Measurements from ENCODE around the gene VPS18. TPM values are rescaled to one million over a fixed set of nuclear protein-coding genes. Genes with fewer than 3 reads are reported as not detected.

VPS18 gene
- total RNA-seq, 1 experiment from 2014 or later = 16.9 TPM

GRCh38 chr15:40911693-40912092 lies 17.4 kb downstream of the VPS18 start:
- intact Hi-C loops (cut with micrococcal nuclease) = no loop called here
- CTCF ChIA-PET = no interaction called here
- RAD21 ChIA-PET (ENCODE audit: low non-redundant PET in 1 of 2, low total read pairs in 2 of 2, uncharacterized antibody in 2 of 2, unreplicated experiment in 2 of 2) = no interaction called here
- Histone ChIP-seq H3K9ac (ENCODE audit: low read length) (no peak overlapping the region), H3K79me2 (ENCODE audit: insufficient read depth, low read length) (no peaks in the 10 kb centered on the region), H3K4me1 (ENCODE audit: control insufficient read depth in 1 of 2, insufficient read depth in 2 of 2, low read length in 2 of 2) (peaks cover 13% of the 10 kb centered on the region in 2 experiments), H3K36me3 (ENCODE audit: control insufficient read depth in 1 of 2, insufficient read depth in 2 of 2, low read length in 2 of 2) (no peaks in the 10 kb centered on the region), H3K4me3 (replicated peaks in 1 of 2; ENCODE audit: low read depth in 1 of 2, low read length in 2 of 2) (no peak overlapping the region), H3K27me3 (ENCODE audit: insufficient read depth, low read length) (no peaks in the 10 kb centered on the region), H3K9me2 (ENCODE audit: insufficient read depth) (no peaks in the 10 kb centered on the region), H2AFZ (ENCODE audit: low read depth, low read length, poor library complexity, severe bottlenecking) (no peak overlapping the region), H4K20me1 (ENCODE audit: insufficient read depth) (no peaks in the 10 kb centered on the region), H3K27ac (ENCODE audit: low read depth, low read length) (no peak overlapping the region), H3K9me3 (ENCODE audit: control insufficient read depth in 1 of 2, insufficient read depth in 1 of 2, low read depth in 1 of 2, low read length in 2 of 2) (no peaks in the 10 kb centered on the region), H3K4me2 (ENCODE audit: low read length) (no peak overlapping the region)
- ATAC-seq (no peak), DNase-seq (ENCODE audit: low read depth, low spot score) (no peak)
- POLR2A ChIA-PET = interaction anchor here (0.8 to 1.0 kb wide), 2 partner anchors 17 to 41 kb away, joined by 3 read pairs; partner anchors contain the start of genes CHAC1 and DLL4
- no TSS peak for BruUV-seq (replicated peaks)
- TF ChIP-seq YY1 (IDR thresholded peaks at IDR 0.05; ENCODE audit: extremely low read depth, insufficient replicate concordance, low read depth, low read length) (no peak), FOSL1 (IDR thresholded peaks at IDR 0.05; ENCODE audit: low read depth) (no peak), ZNF274 (IDR thresholded peaks at IDR 0.05; ENCODE audit: low read depth, low read length) (no peak), SRF (IDR thresholded peaks at IDR 0.05; ENCODE audit: low read depth) (no peak), EZH2phosphoT487 (IDR thresholded peaks at IDR 0.05; ENCODE audit: borderline replicate concordance) (no peak), RAD21 (IDR thresholded peaks at IDR 0.05; ENCODE audit: low read depth) (no peak), CBX3 (IDR thresholded peaks at IDR 0.05; ENCODE audit: low read depth) (no peak), MAX (IDR thresholded peaks at IDR 0.05) (no peak), JUND (IDR thresholded peaks at IDR 0.05) (no peak)

GRCh38 chr15:40912478-40912877 lies 18.2 kb downstream of the VPS18 start:
- Histone ChIP-seq H3K9me2 (ENCODE audit: insufficient read depth) (no peaks in the 10 kb centered on the region), H3K36me3 (ENCODE audit: control insufficient read depth in 1 of 2, insufficient read depth in 2 of 2, low read length in 2 of 2) (no peaks in the 10 kb centered on the region), H3K27me3 (ENCODE audit: insufficient read depth, low read length) (no peaks in the 10 kb centered on the region), H2AFZ (ENCODE audit: low read depth, low read length, poor library complexity, severe bottlenecking) (no peak overlapping the region), H3K79me2 (ENCODE audit: insufficient read depth, low read length) (no peaks in the 10 kb centered on the region), H4K20me1 (ENCODE audit: insufficient read depth) (no peaks in the 10 kb centered on the region), H3K9ac (ENCODE audit: low read length) (no peak overlapping the region), H3K4me2 (ENCODE audit: low read length) (no peak overlapping the region), H3K4me1 (ENCODE audit: control insufficient read depth in 1 of 2, insufficient read depth in 2 of 2, low read length in 2 of 2) (peaks cover 5 to 6% of the 10 kb centered on the region in 2 experiments), H3K27ac (ENCODE audit: low read depth, low read length) (no peak overlapping the region), H3K4me3 (replicated peaks in 1 of 2; ENCODE audit: low read depth in 1 of 2, low read length in 2 of 2) (no peak overlapping the region), H3K9me3 (ENCODE audit: control insufficient read depth in 1 of 2, insufficient read depth in 1 of 2, low read depth in 1 of 2, low read length in 2 of 2) (no peaks in the 10 kb centered on the region)
- no peak for DNase-seq (ENCODE audit: low read depth, low spot score)
- ChIA-PET CTCF (no interaction called here), RAD21 (ENCODE audit: low non-redundant PET in 1 of 2, low total read pairs in 2 of 2, uncharacterized antibody in 2 of 2, unreplicated experiment in 2 of 2) (no interaction called here), POLR2A (interaction anchor here (0.8 to 1.0 kb wide), 3 partner anchors 16 to 41 kb away, joined by 3 to 5 read pairs (median 3); partner anchors contain the start of genes CHAC1 and DLL4)
- ATAC-seq = no peak
- TF ChIP-seq POLR2AphosphoS5 (IDR thresholded peaks at IDR 0.05; ENCODE audit: low read depth, low read length) = no peak
- no peak for TF ChIP-seq ELF1 (IDR thresholded peaks at IDR 0.05; ENCODE audit: borderline replicate concordance, low read depth)
- TF ChIP-seq MAX (IDR thresholded peaks at IDR 0.05) = no peak
- BruUV-seq (replicated peaks) = no TSS peak
- intact Hi-C loops (cut with micrococcal nuclease) = no loop called here

Measured in HCT116 (cell line).